Testis (tissue), 2 donors: Measurements from ENCODE around the gene HERC5.

ENCODE experiments used
- POLR2A ChIP-seq: fragments of 450-650 bp; IDR thresholded peaks from one replicate; pipeline ENCODE4 v1.6.1; 2017; ENCODE audit warnings: antibody characterized with exemption, mild to moderate bottlenecking, moderate library complexity
- TF ChIP-seq, protein P1 (sequence below), 3 experiments: fragments of 450-650 bp in 2 of 3; fragments of 200-600 bp in 1 of 3; sonication (generic) in 1 of 3; IDR thresholded peaks; one replicate each; pipeline ENCODE4 v1.5.1; 2016 to 2019; ENCODE audit warnings: antibody characterized with exemption in 3 of 3, mild to moderate bottlenecking in 2 of 3, moderate library complexity in 1 of 3

DNA sequence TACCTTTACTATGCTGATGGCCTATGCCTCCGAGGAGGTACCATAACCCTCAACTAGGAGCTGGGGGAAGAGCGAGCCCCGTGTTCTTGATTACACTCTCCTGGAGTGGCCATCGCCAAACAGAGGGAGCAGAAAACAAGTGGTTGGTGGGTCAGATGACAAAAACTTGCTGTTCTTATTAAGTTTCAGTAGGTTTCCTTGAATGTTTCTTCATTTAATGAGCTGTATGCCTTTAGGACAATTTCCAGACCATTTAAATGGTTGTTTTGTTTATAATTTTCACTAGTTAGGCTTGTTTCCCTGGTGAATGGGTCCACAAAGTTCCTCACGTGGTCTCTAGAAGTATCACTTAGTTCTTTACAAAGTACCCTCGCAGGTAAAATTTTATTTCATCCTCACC lies 62.0 kb downstream of the HERC5 start:
- TF ChIP-seq, protein P1, sequence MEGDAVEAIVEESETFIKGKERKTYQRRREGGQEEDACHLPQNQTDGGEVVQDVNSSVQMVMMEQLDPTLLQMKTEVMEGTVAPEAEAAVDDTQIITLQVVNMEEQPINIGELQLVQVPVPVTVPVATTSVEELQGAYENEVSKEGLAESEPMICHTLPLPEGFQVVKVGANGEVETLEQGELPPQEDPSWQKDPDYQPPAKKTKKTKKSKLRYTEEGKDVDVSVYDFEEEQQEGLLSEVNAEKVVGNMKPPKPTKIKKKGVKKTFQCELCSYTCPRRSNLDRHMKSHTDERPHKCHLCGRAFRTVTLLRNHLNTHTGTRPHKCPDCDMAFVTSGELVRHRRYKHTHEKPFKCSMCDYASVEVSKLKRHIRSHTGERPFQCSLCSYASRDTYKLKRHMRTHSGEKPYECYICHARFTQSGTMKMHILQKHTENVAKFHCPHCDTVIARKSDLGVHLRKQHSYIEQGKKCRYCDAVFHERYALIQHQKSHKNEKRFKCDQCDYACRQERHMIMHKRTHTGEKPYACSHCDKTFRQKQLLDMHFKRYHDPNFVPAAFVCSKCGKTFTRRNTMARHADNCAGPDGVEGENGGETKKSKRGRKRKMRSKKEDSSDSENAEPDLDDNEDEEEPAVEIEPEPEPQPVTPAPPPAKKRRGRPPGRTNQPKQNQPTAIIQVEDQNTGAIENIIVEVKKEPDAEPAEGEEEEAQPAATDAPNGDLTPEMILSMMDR (IDR thresholded peaks at IDR 0.05): no peak
- no peak for TF ChIP-seq POLR2A
